GM18526 (cell line): ENCODE measurements around the gene PTPRO.

Experiments used
- POLR2A ChIP-seq: IDR thresholded peaks from 3 replicates; pipeline ENCODE4 v1.6.1; 2011; ENCODE audit not compliant: insufficient read length; ENCODE audit errors: extremely low read depth

Gene PTPRO

DNA sequence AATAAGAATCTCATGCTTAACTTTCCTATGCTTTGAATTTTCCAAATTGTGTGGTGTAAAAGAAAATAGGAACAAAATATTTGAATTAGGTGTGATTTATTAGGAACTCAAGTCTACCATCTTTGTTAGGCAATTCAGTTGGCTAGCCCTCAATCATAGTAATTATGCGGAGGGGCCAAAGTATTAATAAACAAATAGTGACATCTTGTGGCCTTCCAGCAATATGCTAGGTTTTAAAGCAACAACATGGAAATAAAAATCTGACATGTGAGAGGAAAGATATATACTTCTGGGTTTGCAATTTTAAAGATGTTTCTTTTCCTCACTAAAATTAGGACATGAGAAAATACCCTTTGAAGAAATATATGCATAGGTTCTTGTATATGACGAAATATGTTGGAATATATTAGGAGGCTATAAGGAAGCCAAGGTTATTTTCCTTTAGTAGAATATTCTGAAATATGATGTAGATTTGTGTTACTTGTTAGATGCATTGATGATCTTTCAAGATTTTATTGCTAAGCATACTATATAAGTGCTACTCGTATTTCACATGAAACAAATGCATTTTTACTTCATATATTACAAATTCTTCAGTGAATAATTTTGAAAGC lies 200.4 kb downstream of the PTPRO start:
- no peak for TF ChIP-seq POLR2A

DNA sequence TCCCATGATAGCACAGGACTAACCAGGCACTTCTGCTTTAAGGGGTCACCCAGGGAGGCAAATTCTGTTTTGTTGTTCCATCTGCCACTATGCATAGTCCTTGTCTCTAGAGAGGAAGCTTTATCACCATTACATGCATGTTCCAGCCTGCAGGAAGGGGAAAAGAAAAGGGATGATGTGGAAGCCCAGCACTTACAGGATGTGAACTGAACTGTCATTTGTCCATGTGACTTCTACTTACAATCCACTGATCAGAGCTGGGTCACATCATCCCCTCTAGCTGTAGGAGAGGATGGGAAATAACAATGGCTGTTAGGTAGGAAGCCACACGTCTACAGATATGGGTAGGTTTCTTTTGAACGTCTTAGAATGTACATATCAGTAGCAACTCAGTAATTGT lies 203.1 kb downstream of the PTPRO start:
- TF ChIP-seq POLR2A: no peak

DNA sequence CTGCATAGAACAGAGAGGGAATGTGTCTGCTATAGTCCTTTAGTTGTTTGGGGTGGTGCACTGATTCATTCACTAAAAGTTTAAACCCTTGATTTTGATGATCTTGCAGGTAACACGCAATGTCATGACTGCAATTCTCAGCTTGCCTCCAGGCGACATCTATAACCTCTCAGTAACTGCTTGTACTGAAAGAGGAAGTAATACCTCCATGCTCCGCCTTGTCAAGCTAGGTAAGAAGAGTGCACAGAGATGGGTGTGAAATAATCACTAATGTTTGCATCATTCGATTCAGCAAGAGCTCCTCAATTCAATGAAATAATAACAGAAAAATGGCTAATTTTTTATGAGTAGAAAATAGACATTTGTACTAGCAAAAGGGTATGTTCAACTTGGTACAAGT lies 203.7 kb downstream of the PTPRO start:
- no peak for TF ChIP-seq POLR2A

DNA sequence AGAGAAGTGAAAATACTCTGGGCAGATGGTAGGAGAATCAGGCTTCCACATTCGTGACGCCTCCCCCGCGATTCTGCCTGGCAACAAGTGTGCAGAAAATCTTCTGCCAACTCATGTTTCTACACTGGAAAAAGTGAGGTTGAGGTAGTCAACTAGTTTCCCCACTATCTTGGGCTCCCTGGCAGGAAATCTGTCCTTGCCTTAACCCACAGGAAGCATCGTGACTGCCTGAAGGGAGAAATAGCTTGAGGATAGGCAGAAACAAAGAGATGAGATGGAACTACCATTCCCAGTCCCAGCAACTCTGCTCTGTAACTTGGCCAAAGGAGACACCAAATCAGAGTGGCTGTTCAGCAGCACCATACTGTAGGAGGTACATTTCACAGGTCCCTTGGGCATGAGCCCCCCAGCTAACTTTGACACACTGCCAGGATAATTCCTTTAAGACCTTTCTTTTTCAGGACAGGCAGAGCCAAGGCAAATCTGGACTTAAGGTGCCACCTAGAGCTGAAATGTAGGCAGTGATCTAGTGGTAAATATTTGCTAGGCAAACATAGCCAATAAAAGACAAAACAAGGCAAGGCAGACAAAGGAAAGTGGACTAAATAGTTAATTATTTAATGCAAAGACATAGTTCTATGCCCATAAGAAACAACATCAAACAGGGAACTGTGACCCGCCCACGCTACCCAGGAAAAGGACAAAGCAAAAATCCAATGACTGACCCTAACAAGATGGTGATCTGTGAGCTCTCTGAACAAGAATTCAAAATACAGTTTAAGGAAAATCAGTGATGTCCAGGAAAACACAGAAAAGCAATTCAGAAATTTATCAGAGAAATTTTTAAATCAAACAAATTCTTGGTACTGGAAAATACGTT lies 205.1 kb downstream of the PTPRO start:
- TF ChIP-seq POLR2A: no peak

DNA sequence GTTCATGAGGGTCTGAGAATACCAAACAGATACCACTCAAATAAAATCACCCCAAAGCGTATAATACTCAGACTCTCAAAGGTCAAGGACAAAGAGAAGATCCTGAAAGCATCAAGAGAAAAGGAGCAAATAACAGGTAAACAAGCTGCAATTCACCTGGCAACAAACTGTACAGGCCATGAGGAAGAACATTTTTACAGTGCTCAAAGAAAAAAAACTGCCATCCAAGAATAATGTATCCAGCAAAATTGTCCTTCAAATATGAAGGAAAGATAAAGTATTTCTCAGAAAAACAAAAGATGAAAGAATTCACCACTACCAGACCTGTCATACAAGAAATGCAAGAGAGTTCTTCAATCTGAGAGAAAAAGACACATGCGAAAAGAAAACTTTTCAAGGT lies 206.4 kb downstream of the PTPRO start:
- TF ChIP-seq POLR2A: no peak

DNA sequence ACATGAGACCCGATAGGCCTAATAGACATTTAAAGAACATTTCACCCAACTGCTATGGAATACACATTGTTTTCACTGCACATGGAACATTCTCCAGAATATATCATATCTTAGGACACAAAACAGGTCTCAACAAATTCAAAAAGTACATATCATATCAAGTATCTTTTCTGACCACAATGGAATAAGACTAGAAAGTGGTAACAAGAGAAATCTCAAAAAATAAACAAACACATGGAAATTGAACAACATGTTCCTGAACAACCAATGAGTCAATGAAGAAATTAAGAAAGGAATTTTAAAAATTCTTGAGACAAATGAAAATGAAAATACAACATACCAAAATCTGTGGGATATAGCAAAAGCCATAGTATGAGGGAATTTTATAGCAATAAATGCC lies 208.1 kb downstream of the PTPRO start:
- TF ChIP-seq POLR2A: no peak

DNA sequence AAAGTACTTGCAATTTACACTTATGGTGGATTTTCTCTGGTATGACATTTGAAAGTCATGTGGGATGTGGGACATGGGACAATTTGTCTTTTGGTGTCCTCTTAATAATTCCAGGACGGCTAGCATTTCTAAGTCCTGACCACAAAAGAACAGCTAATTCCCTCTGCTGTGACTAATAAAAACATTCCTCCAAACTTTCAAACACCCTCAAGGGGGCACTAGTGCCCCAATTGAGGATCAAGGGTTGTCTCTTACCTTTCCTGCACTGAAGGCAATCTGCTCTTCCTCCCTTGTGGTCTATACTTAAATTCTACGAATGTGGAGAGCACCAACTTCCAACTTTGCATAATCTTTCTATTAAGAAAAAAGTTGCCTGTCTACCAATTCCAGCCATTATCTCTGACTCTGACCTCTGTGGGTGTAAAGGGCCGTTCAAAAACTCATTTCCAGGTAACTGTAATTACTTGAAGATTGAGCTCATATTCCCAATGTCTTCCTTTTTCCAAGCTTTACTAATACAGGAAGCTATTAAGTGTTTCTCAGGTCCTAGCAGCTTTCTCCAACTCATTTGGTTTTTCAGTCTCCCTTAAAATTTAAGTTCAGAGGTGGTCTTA lies 210.2 kb downstream of the PTPRO start:
- no peak for TF ChIP-seq POLR2A

DNA sequence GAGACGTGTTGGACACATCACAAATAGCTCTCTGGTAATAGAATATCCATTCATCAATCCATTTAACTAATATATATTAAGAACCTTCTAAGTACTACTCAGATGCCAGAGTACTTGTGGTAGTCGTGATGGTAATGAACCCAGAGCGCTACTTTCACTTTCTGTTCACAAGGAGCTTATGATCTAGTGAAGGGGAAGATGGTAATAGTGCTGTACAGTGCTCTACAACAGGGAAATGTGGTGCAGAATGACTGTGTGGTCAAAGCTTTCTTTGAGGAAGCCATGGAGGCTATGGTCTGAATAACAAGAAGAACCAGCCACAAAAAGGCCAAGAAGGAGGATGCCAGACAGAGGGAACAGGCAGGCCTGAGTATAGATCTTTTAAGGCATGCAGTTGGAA lies 212.0 kb downstream of the PTPRO start:
- TF ChIP-seq POLR2A: no peak

DNA sequence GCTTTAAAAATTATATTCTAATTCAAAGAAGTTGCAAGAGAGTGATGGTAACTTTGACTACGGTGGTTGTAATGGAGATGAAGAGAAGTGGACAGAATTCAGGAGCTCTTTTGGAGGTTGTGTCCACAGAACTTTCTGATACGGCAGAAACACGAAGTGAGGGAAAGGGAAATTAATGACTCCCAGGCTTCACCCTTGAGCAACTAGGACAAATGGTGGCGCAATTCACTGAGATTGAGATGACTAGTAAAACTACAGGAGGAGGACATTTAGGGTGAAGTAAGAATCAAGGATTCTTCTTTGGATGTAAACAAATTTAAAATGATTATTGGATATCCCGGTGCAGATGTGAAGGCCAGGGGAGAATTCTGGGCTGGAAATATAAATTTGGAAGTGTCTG lies 212.6 kb downstream of the PTPRO start:
- no peak for TF ChIP-seq POLR2A

DNA sequence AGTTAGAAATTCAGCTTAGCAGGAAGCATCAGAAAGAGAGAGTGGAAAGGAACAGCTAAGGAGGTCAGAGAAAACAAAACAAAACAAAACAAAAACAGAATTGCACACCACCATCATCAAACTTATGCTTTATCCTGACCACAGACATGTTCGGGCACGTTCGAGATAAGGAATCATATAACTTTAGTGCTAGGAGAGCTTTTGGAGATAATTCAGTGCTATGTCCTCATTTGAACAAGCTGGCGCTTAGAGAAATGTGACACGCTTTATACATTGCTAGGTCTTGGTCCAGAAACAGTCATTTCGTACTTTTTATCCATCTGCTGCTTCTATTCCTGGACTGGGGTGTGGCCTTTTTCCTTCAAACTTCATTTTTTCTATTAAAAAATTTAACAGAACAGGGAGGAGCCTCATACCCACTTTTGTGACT lies 213.1 kb downstream of the PTPRO start:
- TF ChIP-seq POLR2A: no peak

DNA sequence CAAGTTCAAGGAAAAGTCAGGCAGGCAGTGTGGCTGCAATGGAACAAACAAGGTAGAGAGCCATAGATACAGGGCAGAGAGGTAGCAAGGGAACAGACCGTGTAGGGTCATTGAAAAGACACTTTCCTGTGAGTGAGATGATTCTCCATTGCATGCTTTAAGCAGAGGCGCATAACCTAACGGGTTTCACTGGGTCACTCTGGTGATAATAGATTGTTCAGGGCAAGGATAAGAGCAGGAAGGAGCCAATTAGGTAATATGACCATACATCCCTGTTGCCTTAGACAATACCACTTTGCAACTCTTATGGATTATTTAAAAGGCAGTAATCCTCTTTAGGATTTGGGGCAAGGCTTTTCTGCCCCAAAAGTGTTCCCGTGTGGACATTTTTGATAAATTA lies 214.1 kb downstream of the PTPRO start:
- TF ChIP-seq POLR2A: no peak

DNA sequence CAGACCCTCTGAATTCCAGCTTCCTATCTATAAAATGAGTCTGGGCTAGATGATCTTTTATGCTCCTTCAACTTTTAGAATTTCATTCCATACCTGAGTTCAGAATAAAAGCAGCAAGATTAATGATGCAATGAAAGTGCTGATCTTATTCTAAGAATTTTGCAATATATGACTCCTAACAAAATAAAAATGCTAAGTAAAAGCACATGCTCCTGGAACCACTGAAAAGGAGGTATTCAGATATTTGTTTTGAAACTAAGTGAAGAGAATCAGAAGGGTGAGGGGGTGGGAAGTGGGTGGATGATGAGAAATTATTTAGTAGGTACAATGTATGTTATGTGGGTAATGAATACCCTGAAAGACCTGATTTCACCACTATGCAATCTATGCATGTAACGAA lies 216.6 kb downstream of the PTPRO start:
- TF ChIP-seq POLR2A: no peak

DNA sequence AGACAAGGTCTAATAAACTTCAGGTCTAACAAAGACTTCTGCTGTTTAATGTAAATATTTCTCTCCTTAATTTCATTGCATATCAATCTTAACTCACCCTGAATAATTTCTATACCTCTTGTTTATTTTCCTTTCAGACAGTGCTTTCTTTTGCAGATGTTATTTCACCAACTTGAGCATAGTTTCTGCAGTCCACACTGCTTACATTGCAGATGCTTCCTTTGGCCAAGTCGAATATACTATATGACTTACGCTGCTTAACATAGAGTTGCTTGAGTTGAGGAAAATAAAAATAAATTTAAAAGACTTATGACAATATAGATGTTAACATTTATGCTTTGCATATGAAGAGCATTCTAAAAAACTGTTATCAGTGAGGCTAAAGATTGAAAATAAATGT lies 217.7 kb downstream of the PTPRO start:
- TF ChIP-seq POLR2A: no peak

DNA sequence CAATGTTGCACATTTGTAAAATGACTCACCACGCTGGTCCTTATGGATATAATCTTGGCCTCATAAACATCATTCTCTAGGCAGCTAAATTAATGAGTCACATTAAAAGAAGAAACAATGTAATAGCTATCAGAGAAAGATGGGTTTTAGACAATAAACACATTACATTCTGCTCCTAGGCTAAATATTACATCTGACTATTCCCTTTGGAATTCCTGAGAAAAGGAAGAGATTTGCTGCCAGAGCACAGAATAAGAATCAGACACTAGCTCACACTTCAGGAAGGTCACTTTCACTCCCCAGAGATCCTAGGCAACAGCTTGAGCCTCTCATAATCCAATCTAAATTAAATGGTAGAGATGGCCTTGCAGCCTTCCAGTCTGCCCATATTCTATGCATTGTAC lies 218.2 kb downstream of the PTPRO start:
- no peak for TF ChIP-seq POLR2A

DNA sequence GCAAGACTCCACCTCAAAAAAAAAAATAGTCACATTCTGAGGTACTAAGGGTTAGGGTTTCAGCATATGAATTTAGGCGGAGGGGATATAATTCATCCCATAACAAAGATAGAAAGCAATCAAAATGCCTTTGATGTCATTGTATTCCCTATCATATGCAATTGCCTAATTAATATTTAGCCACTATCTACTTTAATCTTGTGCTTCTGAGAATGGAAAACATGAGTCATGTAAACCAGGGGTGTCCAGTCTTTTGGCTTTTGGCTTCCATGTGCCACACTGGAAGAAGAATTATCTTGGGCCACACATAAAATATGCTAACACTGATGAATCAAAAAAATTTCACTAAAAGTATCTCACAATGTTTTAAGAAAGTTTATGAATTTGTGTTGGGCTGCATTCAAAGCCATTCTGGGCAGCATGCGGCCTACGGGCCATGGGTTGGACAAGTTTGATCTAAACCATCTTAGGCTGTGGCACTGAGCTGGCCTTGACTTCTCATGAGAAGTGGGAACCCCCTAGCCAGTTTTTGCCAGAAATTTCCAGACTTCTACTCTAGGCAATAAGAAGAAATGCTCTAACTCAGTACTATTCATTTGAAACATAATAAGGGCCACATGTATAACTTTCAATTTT lies 219.8 kb downstream of the PTPRO start:
- no peak for TF ChIP-seq POLR2A

DNA sequence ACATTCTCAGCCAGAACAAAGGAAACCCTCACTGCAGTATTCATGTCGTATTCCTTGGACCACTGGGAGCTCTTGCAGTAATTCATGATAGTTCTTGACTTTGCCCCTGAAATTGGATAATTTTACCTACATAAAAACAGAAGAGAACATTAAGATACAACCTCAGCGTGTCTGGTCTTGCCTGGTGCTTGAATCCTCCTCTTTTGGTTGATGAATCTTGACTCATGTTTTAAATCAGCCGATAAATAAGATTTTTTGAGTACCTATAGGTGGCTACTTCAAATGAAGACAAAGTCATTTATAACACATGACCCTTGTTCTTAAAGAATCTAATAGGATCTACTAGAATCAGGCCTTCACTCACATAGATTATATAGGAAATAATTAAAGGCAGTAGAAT lies 221.0 kb downstream of the PTPRO start:
- no peak for TF ChIP-seq POLR2A

DNA sequence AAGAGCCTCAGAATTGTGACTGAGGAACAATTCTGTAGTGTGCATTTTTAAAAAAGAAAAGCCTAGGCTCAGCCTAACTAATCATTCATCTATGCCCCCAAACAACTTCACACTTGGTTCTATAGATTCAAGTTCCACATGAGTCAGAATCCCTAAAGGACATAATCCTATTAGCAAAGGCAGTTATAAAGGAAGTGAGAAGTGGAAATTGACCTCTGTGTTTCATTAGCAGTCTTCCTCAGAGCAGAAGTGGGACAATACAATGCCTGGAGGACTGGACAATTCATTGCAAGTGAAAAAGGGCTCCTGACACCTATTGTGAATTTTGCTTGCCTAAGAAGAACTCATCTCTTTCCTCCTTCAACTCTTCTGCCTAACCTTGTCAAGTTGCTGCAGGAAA lies 222.3 kb downstream of the PTPRO start:
- TF ChIP-seq POLR2A: no peak

DNA sequence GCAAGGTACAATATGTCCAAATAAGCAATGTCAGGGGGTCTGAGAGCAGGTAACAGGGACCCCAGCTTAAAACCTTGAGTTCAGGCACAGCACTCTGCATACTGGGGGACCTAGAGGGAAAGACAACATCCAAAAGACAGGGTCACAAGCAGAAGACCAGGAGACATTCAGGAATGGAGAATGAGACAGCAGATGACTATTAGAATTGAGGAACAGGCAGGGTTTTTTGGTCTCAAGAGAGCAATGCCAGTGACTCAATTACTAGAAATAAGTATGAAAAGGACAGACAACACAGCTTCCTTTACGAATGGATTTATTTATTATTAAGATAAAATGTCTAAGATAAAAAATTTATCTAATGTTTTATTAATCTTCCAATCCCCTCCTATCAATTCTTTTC lies 223.0 kb downstream of the PTPRO start:
- TF ChIP-seq POLR2A: no peak
